HEK293 (cell line): ENCODE data around the gene NAT14.

ENCODE experiments used
- CTCF ChIA-PET: fragments of 350-600 bp; formaldehyde crosslinking; extraction: SDS; loops from one replicate; lab custom pipeline; 2021; ENCODE audit warnings: antibody characterized with exemption; lab: Yijun Ruan, JAX
- POLR2A ChIA-PET: fragments of 300-600 bp; formaldehyde crosslinking; extraction: SDS; loops from one replicate; lab custom pipeline; 2020; ENCODE audit warnings: antibody characterized with exemption, inconsistent platforms; lab: Yijun Ruan, JAX
- H3K27ac ChIP-seq: fragments of 200-500 bp; sonication (Bioruptor generic); 2 replicates; pipeline ENCODE4 v1.5.1; 2014; ENCODE audit warnings: low read depth, low read length, control low read depth, inconsistent platforms; ENCODE audit errors: extremely low read depth
- H3K36me3 ChIP-seq, 2 experiments: fragments of 200-500 bp in 1 of 2; sonication (Bioruptor generic) in 1 of 2; 1 replicate in 1 of 2; 2 replicates in 1 of 2; pipeline ENCODE4 v1.5.1; 2014 to 2017; ENCODE audit warnings: inconsistent platforms in 2 of 2, low read length in 2 of 2; ENCODE audit not compliant: control insufficient read depth in 2 of 2, insufficient read depth in 1 of 2
- H3K4me1 ChIP-seq: fragments of 200-500 bp; sonication (Bioruptor generic); 2 replicates; pipeline ENCODE4 v1.5.1; 2014; ENCODE audit warnings: mild to moderate bottlenecking, low read length, inconsistent platforms; ENCODE audit not compliant: control insufficient read depth, insufficient read depth
- H3K4me3 ChIP-seq: 2 replicates; pipeline ENCODE4 v1.5.1; 2011; ENCODE audit warnings: low read depth, mild to moderate bottlenecking, control low read depth, low read length, moderate library complexity
- H3K9me3 ChIP-seq: fragments of 200-500 bp; sonication (Bioruptor generic); 2 replicates; pipeline ENCODE4 v1.5.1; 2014; ENCODE audit warnings: low read depth, low read length, inconsistent platforms; ENCODE audit not compliant: control insufficient read depth, insufficient read depth
- FEZF1 ChIP-seq: fragments of 450-650 bp; formaldehyde crosslinking; IDR thresholded peaks from 2 replicates; pipeline ENCODE4 v1.5.1; 2016; ENCODE audit warnings: missing biosample characterization, missing genetic modification characterization
- GLIS1 ChIP-seq: fragments of 450-650 bp; formaldehyde crosslinking; IDR thresholded peaks from 2 replicates; pipeline ENCODE4 v1.5.1; 2016; ENCODE audit warnings: missing biosample characterization, missing genetic modification characterization
- HOXD13 ChIP-seq: sonication (generic); formaldehyde crosslinking; IDR thresholded peaks from 2 replicates; pipeline ENCODE4 v1.8.0; 2022; ENCODE audit warnings: missing genetic modification reagents, borderline replicate concordance
- OVOL3 ChIP-seq: fragments of 450-650 bp; formaldehyde crosslinking; IDR thresholded peaks from 2 replicates; pipeline ENCODE4 v1.5.1; 2016; ENCODE audit warnings: missing biosample characterization, missing genetic modification characterization
- SCRT1 ChIP-seq: fragments of 450-650 bp; formaldehyde crosslinking; IDR thresholded peaks from 2 replicates; pipeline ENCODE4 v1.5.1; 2016; ENCODE audit warnings: missing biosample characterization, missing genetic modification characterization, borderline replicate concordance
- SCRT2 ChIP-seq: fragments of 450-650 bp; formaldehyde crosslinking; IDR thresholded peaks from 2 replicates; pipeline ENCODE4 v1.5.1; 2016; ENCODE audit warnings: missing biosample characterization, missing genetic modification characterization
- TCF7L2 ChIP-seq: IDR thresholded peaks from 2 replicates; pipeline ENCODE4 v1.6.1; 2011; ENCODE audit warnings: low read depth, mild to moderate bottlenecking, inconsistent platforms, low read length, moderate library complexity, borderline replicate concordance
- ZFP37 ChIP-seq: fragments of 450-650 bp; formaldehyde crosslinking; IDR thresholded peaks from 2 replicates; pipeline ENCODE4 v1.5.1; 2016; ENCODE audit warnings: missing biosample characterization, missing genetic modification characterization
- ZIC2 ChIP-seq: fragments of 450-650 bp; formaldehyde crosslinking; IDR thresholded peaks from 2 replicates; pipeline ENCODE4 v1.5.1; 2016; ENCODE audit warnings: missing biosample characterization, missing genetic modification characterization
- ZNF121 ChIP-seq: fragments of 450-650 bp; formaldehyde crosslinking; IDR thresholded peaks from 2 replicates; pipeline ENCODE4 v1.5.1; 2016; ENCODE audit warnings: missing biosample characterization, missing genetic modification characterization
- ZNF16 ChIP-seq: fragments of 450-650 bp; formaldehyde crosslinking; IDR thresholded peaks from 2 replicates; pipeline ENCODE4 v1.5.1; 2016; ENCODE audit warnings: low read depth, missing biosample characterization, missing genetic modification characterization
- ZNF221 ChIP-seq: fragments of 450-650 bp; formaldehyde crosslinking; IDR thresholded peaks from 2 replicates; pipeline ENCODE4 v1.5.1; 2017; ENCODE audit warnings: missing biosample characterization, missing genetic modification characterization, borderline replicate concordance
- ZNF341 ChIP-seq: fragments of 450-650 bp; formaldehyde crosslinking; IDR thresholded peaks from 2 replicates; pipeline ENCODE4; 2016; ENCODE audit warnings: low read depth, missing biosample characterization, missing genetic modification characterization
- ZNF600 ChIP-seq: fragments of 450-650 bp; formaldehyde crosslinking; IDR thresholded peaks from 2 replicates; pipeline ENCODE4 v1.5.1; 2016; ENCODE audit warnings: missing biosample characterization, missing genetic modification characterization
- TF ChIP-seq, protein P1 (sequence below): fragments of 450-650 bp; formaldehyde crosslinking; IDR thresholded peaks from 2 replicates; pipeline ENCODE4 v1.5.1; 2017; ENCODE audit warnings: missing biosample characterization, missing genetic modification characterization
- TF ChIP-seq, protein P2 (sequence below): fragments of 450-650 bp; formaldehyde crosslinking; IDR thresholded peaks from 2 replicates; pipeline ENCODE4 v1.5.1; 2017; ENCODE audit warnings: missing biosample characterization, missing genetic modification characterization

NAT14 gene

DNA sequence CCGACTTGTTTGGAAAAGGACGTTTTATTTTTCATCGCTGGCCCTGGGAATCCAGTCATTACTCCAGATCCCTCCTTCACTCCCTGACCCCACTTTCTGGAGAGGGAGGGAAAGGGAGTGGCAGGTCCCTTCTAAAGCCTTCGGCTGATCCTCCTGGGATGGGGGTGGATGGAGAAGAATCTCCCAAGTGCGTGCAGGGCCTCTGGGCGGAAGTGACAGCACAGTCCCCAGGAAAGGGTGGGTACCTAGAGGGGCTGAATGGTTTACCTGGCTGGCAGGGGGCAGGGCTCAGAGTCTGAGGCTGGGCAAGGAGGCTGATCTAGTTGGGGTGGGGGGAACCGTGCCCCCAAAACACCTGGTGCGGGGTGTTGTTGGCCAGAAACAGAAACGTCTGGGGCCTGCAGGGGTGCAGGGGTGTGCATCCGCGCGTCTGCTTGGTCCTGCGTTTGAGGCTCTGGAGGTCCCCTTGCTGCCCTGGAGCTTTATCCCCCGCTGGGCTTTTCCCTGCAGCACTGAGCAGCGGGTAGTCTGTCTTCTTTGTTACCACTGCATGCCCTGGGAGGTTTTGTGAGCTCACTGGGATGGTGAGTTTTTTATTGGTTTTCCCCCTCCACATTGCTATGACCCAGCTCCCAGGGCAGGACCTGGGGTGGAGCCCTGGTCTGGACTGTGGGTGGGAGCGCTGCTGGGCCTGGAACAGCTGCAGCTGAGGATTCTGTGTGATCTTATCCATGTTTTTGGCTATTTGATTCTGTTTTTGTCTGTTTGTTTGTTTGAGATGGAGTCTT, 11.6 kb upstream of the NAT14 start:
- H3K36me3 ChIP-seq, result no peaks in the 10 kb centered on the region
- H3K27ac ChIP-seq, result no peak overlapping the region
- peak; percentile 74 for TF ChIP-seq GLIS1 (tag by site-specific recombination)
- TF ChIP-seq OVOL3 (tag by site-specific recombination), result no peak
- no peak for TF ChIP-seq HOXD13 (CRISPR knock-in tag)
- TF ChIP-seq, protein P1, sequence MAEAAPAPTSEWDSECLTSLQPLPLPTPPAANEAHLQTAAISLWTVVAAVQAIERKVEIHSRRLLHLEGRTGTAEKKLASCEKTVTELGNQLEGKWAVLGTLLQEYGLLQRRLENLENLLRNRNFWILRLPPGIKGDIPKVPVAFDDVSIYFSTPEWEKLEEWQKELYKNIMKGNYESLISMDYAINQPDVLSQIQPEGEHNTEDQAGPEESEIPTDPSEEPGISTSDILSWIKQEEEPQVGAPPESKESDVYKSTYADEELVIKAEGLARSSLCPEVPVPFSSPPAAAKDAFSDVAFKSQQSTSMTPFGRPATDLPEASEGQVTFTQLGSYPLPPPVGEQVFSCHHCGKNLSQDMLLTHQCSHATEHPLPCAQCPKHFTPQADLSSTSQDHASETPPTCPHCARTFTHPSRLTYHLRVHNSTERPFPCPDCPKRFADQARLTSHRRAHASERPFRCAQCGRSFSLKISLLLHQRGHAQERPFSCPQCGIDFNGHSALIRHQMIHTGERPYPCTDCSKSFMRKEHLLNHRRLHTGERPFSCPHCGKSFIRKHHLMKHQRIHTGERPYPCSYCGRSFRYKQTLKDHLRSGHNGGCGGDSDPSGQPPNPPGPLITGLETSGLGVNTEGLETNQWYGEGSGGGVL, result 0 out of 2 replicates have a peak, but pooled peaks have one; percentile 52
- TF ChIP-seq ZNF600 (tag by site-specific recombination), result peak; percentile 77
- TF ChIP-seq TCF7L2, result no peak
- 0 out of 2 replicates have a peak, but pooled peaks have one; percentile 35 for TF ChIP-seq ZNF121
- TF ChIP-seq ZIC2 (tag by site-specific recombination), result peak; percentile 89
- peak; percentile 31; the same call in 1 of the 2 replicates for TF ChIP-seq ZNF341 (tag by site-specific recombination)
- TF ChIP-seq, protein P2, sequence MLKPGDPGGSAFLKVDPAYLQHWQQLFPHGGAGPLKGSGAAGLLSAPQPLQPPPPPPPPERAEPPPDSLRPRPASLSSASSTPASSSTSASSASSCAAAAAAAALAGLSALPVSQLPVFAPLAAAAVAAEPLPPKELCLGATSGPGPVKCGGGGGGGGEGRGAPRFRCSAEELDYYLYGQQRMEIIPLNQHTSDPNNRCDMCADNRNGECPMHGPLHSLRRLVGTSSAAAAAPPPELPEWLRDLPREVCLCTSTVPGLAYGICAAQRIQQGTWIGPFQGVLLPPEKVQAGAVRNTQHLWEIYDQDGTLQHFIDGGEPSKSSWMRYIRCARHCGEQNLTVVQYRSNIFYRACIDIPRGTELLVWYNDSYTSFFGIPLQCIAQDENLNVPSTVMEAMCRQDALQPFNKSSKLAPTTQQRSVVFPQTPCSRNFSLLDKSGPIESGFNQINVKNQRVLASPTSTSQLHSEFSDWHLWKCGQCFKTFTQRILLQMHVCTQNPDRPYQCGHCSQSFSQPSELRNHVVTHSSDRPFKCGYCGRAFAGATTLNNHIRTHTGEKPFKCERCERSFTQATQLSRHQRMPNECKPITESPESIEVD, result no peak
- TF ChIP-seq, all 188 proteins: peak for 6
- POLR2A ChIA-PET, result interaction anchor here (1.8 kb wide), 1 partner anchor 12 kb away, joined by 11 read pairs; the partner anchor contains the start of gene ISOC2
- Histone ChIP-seq H3K4me3 (no peak overlapping the region), H3K9me3 (no peaks in the 10 kb centered on the region), H3K4me1 (peaks cover 8% of the 10 kb centered on the region; the same call in 1 of the 2 replicates)
- CTCF ChIA-PET, result interaction anchor here (0.7 to 7.0 kb wide), 4 partner anchors 14 to 166 kb away, joined by 3 to 63 read pairs (median 3); partner anchors contain the start of gene ZNF865

DNA sequence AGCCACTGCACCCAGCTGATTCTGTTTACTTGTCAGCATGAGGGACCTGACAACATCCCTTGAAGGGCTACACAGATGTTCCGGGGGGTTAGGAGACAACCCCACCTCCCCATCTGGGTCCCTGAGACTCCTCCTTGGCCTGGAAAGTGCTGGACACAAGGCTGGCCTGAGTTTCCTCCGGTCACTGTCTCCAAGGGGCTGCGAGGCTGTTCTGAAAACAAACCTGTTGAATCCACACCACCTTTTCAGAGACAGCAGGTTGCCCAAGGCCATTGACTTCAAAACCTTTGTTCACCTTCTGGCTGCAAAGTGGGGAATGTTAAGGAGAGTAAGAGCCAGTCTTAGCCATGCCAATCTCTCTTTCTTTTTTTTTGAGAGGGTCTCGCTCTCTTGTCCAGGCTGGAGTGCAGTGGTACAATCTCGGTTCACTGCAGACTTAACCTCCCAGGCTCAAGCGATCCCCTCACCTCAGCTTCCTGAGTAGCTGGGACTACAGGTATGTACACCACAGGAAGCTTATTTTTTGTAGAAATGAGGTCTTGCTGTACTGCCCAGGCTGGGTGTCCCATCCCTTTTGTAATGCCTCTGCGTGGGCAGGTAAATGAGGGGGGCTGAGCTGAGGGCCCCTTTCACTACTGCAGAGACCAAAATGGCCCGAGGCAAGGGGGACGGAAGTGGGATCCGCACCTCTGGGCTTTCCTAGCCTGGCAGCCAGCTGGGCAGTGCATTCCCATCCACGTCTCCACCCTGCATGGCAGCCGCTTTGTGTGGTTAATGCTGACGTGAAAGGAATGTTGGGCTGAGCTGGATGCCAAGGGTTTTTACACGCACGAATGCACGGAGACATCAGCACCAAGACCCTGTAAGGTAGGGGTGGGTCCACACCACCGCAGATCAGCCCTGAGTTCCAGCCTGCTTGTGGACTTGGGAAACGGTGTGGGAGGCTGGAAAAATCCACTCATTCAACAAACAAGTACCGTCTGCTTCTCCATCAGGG, 10.4 kb upstream of the NAT14 start:
- CTCF ChIA-PET, result interaction anchor here (0.6 to 7.0 kb wide), 11 partner anchors 7 to 587 kb away, joined by 3 to 85 read pairs (median 3); partner anchors contain the start of gene ZNF865
- Histone ChIP-seq H3K4me3 (no peak overlapping the region), H3K4me1 (peaks cover 8% of the 10 kb centered on the region; the same call in 1 of the 2 replicates), H3K36me3 (no peaks in the 10 kb centered on the region), H3K27ac (no peak overlapping the region), H3K9me3 (no peaks in the 10 kb centered on the region)
- POLR2A ChIA-PET, result interaction anchor here (0.6 to 3.0 kb wide), 4 partner anchors 11 to 114 kb away, joined by 3 to 44 read pairs (median 8); partner anchors contain the start of genes ISOC2 and NAT14
- TF ChIP-seq SCRT2 (tag by site-specific recombination), result peak; percentile 77
- TF ChIP-seq SCRT1 (tag by site-specific recombination), result peak; percentile 49; the same call in 1 of the 2 replicates
- TF ChIP-seq ZFP37 (tag by site-specific recombination), result no peak
- no peak for TF ChIP-seq ZNF221 (tag by site-specific recombination)
- no peak for TF ChIP-seq ZNF16 (tag by site-specific recombination)
- TF ChIP-seq FEZF1 (tag by site-specific recombination), result no peak
- peak; percentile 89; the same call in 1 of the 2 replicates for TF ChIP-seq ZNF121
